Measurements from ENCODE around the gene PEX11B.

The PEX11B gene

GRCh38 chr1:145952903-145953302, 34.4 kb upstream of the PEX11B start:
- in situ Hi-C loops (cut with MboI; ENCODE audit: low sequenced_read_pairs, unreplicated experiment): no loop called here
- no peak for DNase-seq (ENCODE audit: low spot score)
- TF ChIP-seq CTCF (IDR thresholded peaks at IDR 0.05; ENCODE audit: borderline replicate concordance, control extremely low read depth, extremely low read depth, insufficient read depth, missing control alignments): no peak

- DNase-seq (ENCODE audit: low spot score): no peak
- no peak for TF ChIP-seq CTCF (IDR thresholded peaks at IDR 0.05; ENCODE audit: borderline replicate concordance, control extremely low read depth, extremely low read depth, insufficient read depth, missing control alignments)
- in situ Hi-C loops (cut with MboI; ENCODE audit: low sequenced_read_pairs, unreplicated experiment): no loop called here
Observed at GRCh38 chr1:145951526-145951925, 33.0 kb upstream of the PEX11B start.

GRCh38 chr1:145949219-145949618, 30.7 kb upstream of the PEX11B start:
- TF ChIP-seq CTCF (IDR thresholded peaks at IDR 0.05; ENCODE audit: borderline replicate concordance, control extremely low read depth, extremely low read depth, insufficient read depth, missing control alignments): no peak
- in situ Hi-C loops (cut with MboI; ENCODE audit: low sequenced_read_pairs, unreplicated experiment): no loop called here
- no peak for DNase-seq (ENCODE audit: low spot score)

GRCh38 chr1:145947551-145947950, 29.0 kb upstream of the PEX11B start:
- no peak for DNase-seq (ENCODE audit: low spot score)
- TF ChIP-seq CTCF (IDR thresholded peaks at IDR 0.05; ENCODE audit: borderline replicate concordance, control extremely low read depth, extremely low read depth, insufficient read depth, missing control alignments): no peak
- in situ Hi-C loops (cut with MboI; ENCODE audit: low sequenced_read_pairs, unreplicated experiment): no loop called here

- in situ Hi-C loops (cut with MboI; ENCODE audit: low sequenced_read_pairs, unreplicated experiment): no loop called here
- no peak for DNase-seq (ENCODE audit: low spot score)
- no peak for TF ChIP-seq CTCF (IDR thresholded peaks at IDR 0.05; ENCODE audit: borderline replicate concordance, control extremely low read depth, extremely low read depth, insufficient read depth, missing control alignments)
Observed at GRCh38 chr1:145946477-145946986, 28.0 kb upstream of the PEX11B start.

GRCh38 chr1:145944532-145944931, 26.0 kb upstream of the PEX11B start:
- DNase-seq (ENCODE audit: low spot score): no peak
- no peak for TF ChIP-seq CTCF (IDR thresholded peaks at IDR 0.05; ENCODE audit: borderline replicate concordance, control extremely low read depth, extremely low read depth, insufficient read depth, missing control alignments)
- in situ Hi-C loops (cut with MboI; ENCODE audit: low sequenced_read_pairs, unreplicated experiment): no loop called here

GRCh38 chr1:145942871-145943270, 24.4 kb upstream of the PEX11B start:
- in situ Hi-C loops (cut with MboI; ENCODE audit: low sequenced_read_pairs, unreplicated experiment): no loop called here
- TF ChIP-seq CTCF (IDR thresholded peaks at IDR 0.05; ENCODE audit: borderline replicate concordance, control extremely low read depth, extremely low read depth, insufficient read depth, missing control alignments): no peak
- no peak for DNase-seq (ENCODE audit: low spot score)
